GM12872 (cell line): Measurements from ENCODE around the gene CBFA2T3.

Experiments
- TF ChIP-seq, protein P1 (sequence below): IDR thresholded peaks from 3 replicates; pipeline ENCODE4 v1.5.1; 2011; ENCODE audit warnings: low read depth, mild to moderate bottlenecking, low read length, moderate library complexity; ENCODE audit not compliant: insufficient read depth

Gene CBFA2T3

DNA sequence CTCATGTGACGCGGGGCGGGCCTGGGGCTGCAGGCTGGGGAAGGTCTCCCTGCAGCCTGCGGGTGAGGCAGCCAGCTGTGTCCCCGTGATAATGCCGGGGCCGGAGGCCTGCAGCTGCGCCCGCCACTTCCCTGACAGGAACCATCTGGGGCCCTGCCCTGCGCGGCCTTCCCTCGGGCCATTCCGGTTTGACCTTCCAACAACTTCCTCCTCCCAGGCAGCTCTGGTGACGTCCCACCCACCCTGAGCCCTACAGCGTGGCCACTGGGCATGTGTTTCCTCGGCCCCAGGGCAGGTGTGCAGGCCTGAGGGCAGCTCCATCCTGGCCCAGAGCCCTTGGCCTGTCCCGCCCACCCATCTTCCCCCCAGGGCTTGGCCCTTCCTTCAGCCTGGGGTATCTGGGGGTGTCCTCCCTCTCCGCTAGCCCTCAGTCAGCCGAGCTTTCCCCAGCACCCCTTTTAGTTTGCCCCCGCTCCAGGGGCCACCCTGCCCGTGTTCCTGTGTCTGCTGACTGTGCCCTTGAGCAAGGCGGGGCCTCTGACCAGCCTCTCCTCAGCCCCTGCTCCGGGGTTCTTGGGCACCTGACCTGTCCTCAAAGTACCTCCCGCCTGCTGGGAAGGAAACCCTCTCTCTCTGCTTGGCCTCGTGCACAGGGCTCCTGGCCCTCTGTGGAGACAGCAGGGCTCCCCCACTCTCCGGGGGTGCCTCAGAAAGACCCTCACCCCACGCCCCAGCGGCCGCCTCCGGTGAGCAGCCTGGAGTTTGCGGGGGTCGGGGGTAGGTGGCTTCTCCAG, at the start of gene CBFA2T3:
Gene CBFA2T3, minus strand, starts transcription at position 190 of the 794 bp plus-strand sequence. CDS start 400 bp downstream, outside the sequence.
- TF ChIP-seq, protein P1, sequence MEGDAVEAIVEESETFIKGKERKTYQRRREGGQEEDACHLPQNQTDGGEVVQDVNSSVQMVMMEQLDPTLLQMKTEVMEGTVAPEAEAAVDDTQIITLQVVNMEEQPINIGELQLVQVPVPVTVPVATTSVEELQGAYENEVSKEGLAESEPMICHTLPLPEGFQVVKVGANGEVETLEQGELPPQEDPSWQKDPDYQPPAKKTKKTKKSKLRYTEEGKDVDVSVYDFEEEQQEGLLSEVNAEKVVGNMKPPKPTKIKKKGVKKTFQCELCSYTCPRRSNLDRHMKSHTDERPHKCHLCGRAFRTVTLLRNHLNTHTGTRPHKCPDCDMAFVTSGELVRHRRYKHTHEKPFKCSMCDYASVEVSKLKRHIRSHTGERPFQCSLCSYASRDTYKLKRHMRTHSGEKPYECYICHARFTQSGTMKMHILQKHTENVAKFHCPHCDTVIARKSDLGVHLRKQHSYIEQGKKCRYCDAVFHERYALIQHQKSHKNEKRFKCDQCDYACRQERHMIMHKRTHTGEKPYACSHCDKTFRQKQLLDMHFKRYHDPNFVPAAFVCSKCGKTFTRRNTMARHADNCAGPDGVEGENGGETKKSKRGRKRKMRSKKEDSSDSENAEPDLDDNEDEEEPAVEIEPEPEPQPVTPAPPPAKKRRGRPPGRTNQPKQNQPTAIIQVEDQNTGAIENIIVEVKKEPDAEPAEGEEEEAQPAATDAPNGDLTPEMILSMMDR, result no peak

DNA sequence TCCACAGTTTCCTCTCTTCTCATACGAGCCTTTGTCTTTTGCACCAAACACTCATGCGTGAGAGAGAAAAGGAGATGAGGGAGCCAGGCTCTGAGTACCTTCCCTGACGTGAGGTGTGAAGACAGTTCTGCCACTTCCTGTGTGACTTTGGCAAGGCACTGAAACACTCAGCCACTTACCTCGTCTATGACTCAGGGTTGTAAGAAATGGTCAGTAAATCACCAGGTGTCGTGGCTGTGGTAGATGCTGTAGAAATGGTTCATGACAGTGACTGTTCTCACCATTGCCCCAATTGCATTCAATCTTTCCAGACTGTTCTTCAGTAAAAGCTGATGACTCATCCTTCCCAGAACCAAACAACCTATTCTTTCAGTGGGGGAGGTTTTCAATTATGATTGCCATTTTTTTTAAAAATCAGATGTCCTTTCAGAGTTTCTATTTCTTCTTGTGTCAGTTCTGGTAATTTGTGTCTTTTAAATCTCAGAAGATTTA, 49.2 kb upstream of the CBFA2T3 start:
- TF ChIP-seq, protein P1, result no peak

DNA sequence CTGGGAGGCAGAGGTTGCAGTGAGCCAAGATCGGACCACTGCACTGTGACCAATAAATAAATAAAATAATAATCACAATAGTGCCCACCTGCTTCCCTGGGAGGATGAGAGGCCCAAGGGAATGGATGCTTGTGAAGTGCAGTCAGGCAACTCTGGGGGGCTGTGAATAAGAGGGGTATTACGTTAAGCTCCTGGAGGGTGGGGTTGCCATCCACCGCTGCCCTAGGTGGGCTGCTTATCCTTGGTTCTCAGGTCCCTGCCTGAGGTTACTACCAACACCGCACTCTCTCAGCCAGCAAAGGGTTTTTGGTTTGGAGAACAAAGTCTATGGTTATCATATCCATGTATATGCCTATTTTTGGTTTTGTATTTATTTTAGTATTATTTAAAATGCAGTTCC, 48.6 kb upstream of the CBFA2T3 start:
- TF ChIP-seq, protein P1, result no peak

DNA sequence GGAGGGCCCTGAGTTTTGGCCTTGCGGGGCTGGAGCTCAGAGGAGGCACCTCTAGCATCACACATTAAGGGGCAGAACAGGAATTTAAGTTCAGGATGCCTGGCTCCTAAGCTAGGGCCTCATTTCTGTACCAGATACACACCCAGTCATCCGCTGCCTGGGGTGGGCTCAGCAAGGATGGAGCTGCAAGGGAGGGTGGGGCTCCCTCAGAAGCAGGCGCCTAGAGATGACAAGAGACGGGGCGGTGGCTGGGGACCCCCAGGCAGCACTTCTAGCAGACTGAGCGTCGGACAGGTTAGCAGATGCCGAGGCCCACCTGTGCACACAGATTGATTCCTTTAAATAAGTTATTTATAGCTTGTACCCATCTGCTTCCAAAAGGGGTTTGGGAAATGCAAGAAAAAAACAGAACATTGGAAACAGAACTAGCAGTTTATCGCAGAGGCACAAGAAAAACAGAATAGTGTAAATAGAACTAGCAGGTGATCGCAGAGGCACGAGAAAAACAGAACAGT, 47.6 kb upstream of the CBFA2T3 start:
- TF ChIP-seq, protein P1, result no peak

DNA sequence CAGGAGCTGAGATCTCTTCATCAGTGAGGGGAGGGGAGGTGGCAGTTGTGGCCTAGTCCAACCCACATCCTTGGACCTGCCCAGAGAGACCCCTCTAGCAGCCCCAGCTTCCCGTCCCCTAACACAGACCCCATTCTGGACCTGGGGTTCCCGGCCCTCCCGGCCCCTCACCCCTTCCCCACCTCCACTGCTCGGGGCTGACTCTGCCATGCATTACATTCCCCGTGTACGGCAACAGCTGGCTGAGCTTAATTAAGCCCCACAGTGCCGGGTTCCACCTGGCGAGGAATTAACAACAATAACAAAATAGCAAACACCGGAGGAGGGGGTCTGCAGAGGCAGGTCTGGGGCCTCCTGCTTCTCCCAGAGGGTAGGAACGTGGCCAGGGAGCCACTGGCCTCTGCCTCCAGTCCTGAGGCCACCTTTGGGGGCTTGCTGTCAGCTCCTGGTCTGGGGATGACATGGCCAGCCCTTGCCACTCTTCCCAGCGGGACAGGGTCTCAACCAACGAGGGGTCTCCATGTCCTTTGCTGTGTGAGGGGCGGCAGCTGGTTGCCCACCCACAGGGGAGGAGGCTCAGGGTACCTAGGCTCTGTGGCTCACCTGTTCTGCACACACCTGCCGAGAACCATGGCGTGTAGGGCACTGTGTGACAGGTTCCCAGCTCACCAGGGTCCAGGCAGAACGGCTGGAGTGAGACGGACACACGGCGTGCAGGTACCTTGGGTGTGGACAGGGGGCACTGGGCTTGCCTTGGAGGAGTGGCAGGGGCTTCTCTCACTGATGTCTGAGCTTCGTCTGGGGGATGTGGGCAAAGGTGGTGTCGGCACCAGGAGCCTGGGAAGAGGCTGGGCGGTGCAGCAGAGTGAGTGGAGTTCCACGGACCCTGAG, 46.9 kb upstream of the CBFA2T3 start:
- TF ChIP-seq, protein P1, result no peak

DNA sequence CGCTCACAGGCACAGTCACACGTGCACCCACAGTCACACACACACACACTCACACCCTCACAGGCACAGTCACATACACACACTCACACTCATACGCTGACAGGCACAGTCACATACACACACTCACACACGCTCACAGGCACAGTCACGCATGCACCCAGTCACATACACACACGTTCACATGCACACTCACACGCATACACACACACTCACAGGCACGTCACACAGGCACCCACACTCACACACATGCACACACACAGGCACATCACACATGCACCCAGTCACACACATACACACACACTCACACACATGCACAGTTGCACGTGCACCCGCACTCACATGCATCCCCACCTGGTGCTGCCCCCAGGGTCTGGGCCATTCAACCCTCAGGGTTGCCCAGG, 46.1 kb upstream of the CBFA2T3 start:
- TF ChIP-seq, protein P1, result no peak

DNA sequence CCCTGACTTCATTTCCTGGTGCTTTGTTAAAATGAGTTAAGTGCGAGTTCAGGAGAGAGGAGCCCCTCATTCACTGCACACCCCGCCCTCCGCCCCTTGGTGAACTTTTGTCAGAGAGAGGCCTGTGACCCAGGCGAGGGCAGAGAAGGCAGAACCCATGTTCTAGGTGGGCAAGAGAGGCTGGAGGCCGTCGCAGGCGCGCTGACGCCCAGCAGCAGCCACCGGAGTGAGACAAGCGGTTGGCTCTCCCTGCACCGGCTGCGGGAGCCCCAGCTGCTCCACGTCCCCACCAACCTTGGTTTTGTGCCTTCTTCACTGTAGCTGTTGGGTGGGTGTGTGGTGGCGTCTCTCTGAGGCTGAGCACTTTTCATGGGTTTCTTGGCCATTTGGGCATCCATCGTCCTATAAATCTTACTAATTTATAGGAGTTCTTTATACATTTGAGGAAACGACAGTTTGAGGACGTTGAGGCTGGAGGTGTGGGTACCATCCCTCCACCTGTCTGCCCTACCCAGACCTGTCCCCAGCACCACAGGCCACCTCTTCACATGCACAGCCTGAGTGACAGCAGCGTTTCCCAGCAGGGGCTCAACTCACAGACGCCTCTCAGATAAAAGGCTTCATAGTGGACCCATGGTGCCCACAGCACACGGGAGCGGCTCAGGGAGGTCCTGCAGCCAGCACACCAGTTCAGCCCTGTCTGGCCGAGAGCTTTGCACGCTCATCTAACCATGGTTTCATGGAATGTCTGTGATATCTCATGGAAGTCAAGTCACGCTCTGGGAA, 45.2 kb upstream of the CBFA2T3 start:
- TF ChIP-seq, protein P1, result no peak
